Thyroid gland (tissue), 4 donors: Measurements from ENCODE around the gene E2F4. TPM values are rescaled to one million over a fixed set of nuclear protein-coding genes. Genes with fewer than 3 reads are reported as not detected.

Experiments used
- DNase-seq, 2 donors: peaks; one replicate each; pipeline ENCODE4 v3.0.0-alpha.2; 2019
- H3K27ac ChIP-seq, 3 donors: fragments of 200-600 bp; sonication (generic); 1 replicate in 2 of 3; 2 replicates in 1 of 3; pipeline ENCODE4 v1.5.1; 2016 to 2019; ENCODE audit warnings: mild to moderate bottlenecking in 1 of 3, moderate library complexity in 1 of 3
- H3K27me3 ChIP-seq: fragments of 200-600 bp; sonication (generic); one replicate; pipeline ENCODE4 v1.5.1; 2019
- H3K36me3 ChIP-seq, 2 donors: fragments of 200-600 bp; sonication (generic); one replicate each; pipeline ENCODE4 v1.5.1; 2016 to 2019
- H3K4me1 ChIP-seq, 2 donors: fragments of 200-600 bp; sonication (generic); one replicate each; pipeline ENCODE4 v1.5.1; 2017 to 2019
- H3K4me3 ChIP-seq, 3 donors: fragments of 200-600 bp; sonication (generic); replicated peaks in 1 of 3; 1 replicate in 2 of 3; 2 replicates in 1 of 3; pipeline ENCODE4 v1.5.1; 2016; ENCODE audit warnings: mild to moderate bottlenecking in 1 of 3
- H3K9me3 ChIP-seq: fragments of 200-600 bp; sonication (generic); one replicate; pipeline ENCODE4 v1.5.1; 2017
- POLR2A ChIP-seq, 2 donors: fragments of 450-650 bp; IDR thresholded peaks; one replicate each; pipeline ENCODE4 v1.6.1; 2017; ENCODE audit warnings: antibody characterized with exemption in 2 of 2, mild to moderate bottlenecking in 2 of 2, moderate library complexity in 1 of 2
- WGBS, 2 donors: methylation state at CpG; one replicate each; pipeline ENCODE4 v1.1.5; 2017; 5-methylcytosine and 5-hydroxymethylcytosine counted together
- intact Hi-C: fragments of 100-400 bp; cut with DNase I; formaldehyde crosslinking; loops from one replicate; pipeline ENCODE4 v1.15.1; 2023
- total RNA-seq, 4 donors: library from RNA; depleted of rRNA; stranded (reverse); fragments of >200 nt; gene quantifications; one replicate each; pipeline ENCODE4 v1.2.3, GENCODE V29; 2016
- TF ChIP-seq, protein P1 (sequence below), 6 experiments: fragments of 200-600 bp in 3 of 6; fragments of 450-650 bp in 3 of 6; sonication (generic) in 3 of 6; IDR thresholded peaks; one replicate each; pipeline ENCODE4 v1.5.1; 2016 to 2019; ENCODE audit warnings: antibody characterized with exemption in 6 of 6, mild to moderate bottlenecking in 2 of 6, inconsistent platforms in 1 of 6, moderate library complexity in 1 of 6

The E2F4 gene
- total RNA-seq, 4 donors from 2014 or later: 77.6 to 117 (median 89.1) TPM

DNA sequence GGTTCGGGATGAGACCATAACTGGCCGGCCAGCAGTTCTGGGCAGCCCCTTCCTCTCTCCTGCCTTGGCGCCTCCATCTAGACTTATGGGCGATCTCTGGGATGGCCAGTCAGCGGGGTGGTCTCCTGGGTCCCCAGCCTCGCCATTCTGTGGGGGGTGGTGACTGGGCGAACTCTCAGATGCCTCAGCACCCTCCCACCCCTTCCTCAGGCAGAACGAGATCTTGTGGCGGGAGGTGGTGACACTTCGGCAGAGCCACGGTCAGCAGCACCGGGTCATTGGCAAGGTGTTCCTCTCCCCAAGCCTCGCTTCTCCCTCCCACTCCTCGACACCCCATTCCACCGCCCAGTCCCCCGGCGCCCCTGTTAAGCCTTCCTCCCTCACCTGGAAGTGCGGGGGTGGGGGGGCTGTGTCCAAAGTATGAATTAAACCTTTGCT, 25.8 kb upstream of the E2F4 start:
- no peaks in the 10 kb centered on the region for H3K36me3 ChIP-seq
- intact Hi-C loops: no loop called here
- DNase-seq: no peak
- no peak overlapping the region for H3K27ac ChIP-seq
- H3K4me3 ChIP-seq: no peak overlapping the region
- TF ChIP-seq POLR2A (IDR thresholded peaks at IDR 0.05): no peak
- no peaks in the 10 kb centered on the region for H3K27me3 ChIP-seq
- peaks cover 49 to 57% of the 10 kb centered on the region in 2 donors for H3K4me1 ChIP-seq
- H3K9me3 ChIP-seq: no peaks in the 10 kb centered on the region
- 62 to 70% methylated on average over 11 to 15 of the region's 18 CpGs for WGBS, 2 donors

DNA sequence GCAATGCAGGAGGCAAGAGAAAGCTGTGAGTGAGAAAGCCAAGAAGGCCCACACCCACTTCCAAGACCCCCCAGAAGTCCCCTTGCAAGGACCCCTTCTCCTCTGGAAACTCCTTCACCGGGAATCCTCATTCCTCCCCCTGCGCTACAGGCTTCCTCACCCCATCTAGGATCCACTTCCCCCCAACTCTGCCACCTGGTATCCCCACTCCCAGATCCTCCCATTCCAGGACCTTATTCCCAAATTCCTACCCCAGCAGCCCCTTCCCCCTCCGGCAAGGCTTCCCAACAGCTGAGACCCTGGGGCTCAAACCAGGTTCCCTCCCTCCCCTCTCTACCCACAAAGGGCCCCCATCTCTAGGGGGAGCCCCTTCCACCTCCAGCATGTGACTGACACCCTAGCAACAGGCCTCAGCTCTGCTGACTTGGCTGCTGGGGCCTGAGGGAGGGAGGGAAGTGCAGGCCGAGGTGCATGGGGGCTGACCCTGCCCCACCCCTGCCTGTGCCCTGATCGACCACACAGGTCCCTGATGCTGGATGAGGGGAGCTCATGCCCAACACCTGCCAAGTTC, 25.3 kb upstream of the E2F4 start:
- TF ChIP-seq POLR2A (IDR thresholded peaks at IDR 0.05): no peak
- TF ChIP-seq, protein P1, sequence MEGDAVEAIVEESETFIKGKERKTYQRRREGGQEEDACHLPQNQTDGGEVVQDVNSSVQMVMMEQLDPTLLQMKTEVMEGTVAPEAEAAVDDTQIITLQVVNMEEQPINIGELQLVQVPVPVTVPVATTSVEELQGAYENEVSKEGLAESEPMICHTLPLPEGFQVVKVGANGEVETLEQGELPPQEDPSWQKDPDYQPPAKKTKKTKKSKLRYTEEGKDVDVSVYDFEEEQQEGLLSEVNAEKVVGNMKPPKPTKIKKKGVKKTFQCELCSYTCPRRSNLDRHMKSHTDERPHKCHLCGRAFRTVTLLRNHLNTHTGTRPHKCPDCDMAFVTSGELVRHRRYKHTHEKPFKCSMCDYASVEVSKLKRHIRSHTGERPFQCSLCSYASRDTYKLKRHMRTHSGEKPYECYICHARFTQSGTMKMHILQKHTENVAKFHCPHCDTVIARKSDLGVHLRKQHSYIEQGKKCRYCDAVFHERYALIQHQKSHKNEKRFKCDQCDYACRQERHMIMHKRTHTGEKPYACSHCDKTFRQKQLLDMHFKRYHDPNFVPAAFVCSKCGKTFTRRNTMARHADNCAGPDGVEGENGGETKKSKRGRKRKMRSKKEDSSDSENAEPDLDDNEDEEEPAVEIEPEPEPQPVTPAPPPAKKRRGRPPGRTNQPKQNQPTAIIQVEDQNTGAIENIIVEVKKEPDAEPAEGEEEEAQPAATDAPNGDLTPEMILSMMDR (IDR thresholded peaks at IDR 0.05): no peak
- no peak for DNase-seq
- H3K27me3 ChIP-seq: no peaks in the 10 kb centered on the region
- peaks cover 47 to 55% of the 10 kb centered on the region in 2 donors for H3K4me1 ChIP-seq
- H3K9me3 ChIP-seq: no peaks in the 10 kb centered on the region
- intact Hi-C loops: no loop called here
- WGBS, 2 donors: 92 to 94% methylated on average over 4 of the region's 5 CpGs
- H3K27ac ChIP-seq: no peak overlapping the region
- no peaks in the 10 kb centered on the region for H3K36me3 ChIP-seq
- H3K4me3 ChIP-seq: no peak overlapping the region

- Histone ChIP-seq H3K9me3 (no peaks in the 10 kb centered on the region), H3K27me3 (no peaks in the 10 kb centered on the region), H3K4me3 (no peak overlapping the region), H3K27ac (no peak overlapping the region), H3K4me1 (peaks cover 46 to 49% of the 10 kb centered on the region in 2 donors), H3K36me3 (no peaks in the 10 kb centered on the region)
- no peak for TF ChIP-seq POLR2A (IDR thresholded peaks at IDR 0.05)
- TF ChIP-seq, protein P1 (IDR thresholded peaks at IDR 0.05): no peak
- 91 to 96% methylated on average over 4 to 7 of the region's 7 CpGs for WGBS, 2 donors
- DNase-seq: no peak
- intact Hi-C loops: no loop called here
These were observed 24.4 kb upstream of the E2F4 start for GRCh38 chr16:67167588-67167987.

DNA sequence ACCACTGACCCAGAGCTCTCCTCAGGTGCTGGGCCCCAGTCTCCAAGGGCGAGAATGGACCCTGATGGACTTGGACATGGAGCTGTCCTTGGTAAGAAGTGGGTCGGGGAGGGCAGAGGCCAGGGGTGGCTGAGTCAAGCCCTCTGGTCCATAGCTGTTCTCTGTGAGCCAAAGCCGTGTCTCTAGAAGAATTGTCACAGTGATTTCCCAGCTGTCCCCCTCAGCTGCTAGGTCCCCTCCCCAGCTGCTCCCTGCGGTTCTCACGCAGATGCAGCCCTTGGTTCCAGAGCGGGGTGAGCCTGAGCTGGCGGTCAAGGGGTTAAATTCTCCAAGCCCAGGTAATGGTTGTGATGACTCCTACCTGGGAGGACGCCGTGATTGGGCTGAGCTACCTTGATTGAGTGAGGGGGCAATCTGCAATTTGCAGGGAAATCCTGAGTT, 22.9 kb upstream of the E2F4 start:
- intact Hi-C loops: no loop called here
- no peak for TF ChIP-seq POLR2A (IDR thresholded peaks at IDR 0.05)
- TF ChIP-seq, protein P1 (IDR thresholded peaks at IDR 0.05): no peak
- H3K4me1 ChIP-seq: peaks cover 38 to 45% of the 10 kb centered on the region in 2 donors

DNA sequence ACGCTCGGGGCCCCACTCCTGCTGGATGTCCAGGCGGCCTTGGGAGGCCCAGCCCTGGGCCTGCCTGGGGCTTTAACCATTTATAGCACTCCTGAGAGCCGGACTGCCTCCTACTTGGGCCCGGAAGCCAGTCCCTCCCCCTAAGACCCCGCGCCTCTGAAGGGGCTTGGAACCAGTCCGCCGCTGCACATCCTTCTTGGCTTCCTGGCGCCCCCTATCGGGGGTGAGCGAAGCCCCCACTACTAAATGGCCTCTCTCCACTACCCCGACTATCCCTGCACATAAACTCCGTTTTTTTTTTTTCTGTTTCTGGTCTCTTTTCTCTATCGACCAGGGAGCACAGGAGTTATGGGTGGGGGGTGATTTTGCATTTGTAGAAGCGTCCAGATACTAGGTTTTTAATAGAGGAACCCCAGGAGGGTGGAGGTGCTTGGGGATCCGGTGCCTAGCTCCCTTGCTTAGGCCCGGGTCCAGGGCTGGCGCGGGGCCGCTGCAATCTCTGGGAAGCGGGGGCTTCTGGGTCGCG, 22.2 kb upstream of the E2F4 start:
- DNase-seq: peak in 1 of 2 donors; percentile 31
- 10 to 28% methylated on average over 17 to 19 of the region's 24 CpGs for WGBS, 2 donors
- Histone ChIP-seq H3K4me1 (peaks cover 37 to 43% of the 10 kb centered on the region in 2 donors), H3K27me3 (no peaks in the 10 kb centered on the region), H3K4me3 (peak overlapping the region in 2 of 3 donors; percentile 32 to 48), H3K36me3 (no peaks in the 10 kb centered on the region), H3K9me3 (no peaks in the 10 kb centered on the region), H3K27ac (peak overlapping the region; percentile 76 to 97 (median 91))
- TF ChIP-seq POLR2A (IDR thresholded peaks at IDR 0.05): no peak
- TF ChIP-seq, protein P1 (IDR thresholded peaks at IDR 0.05): peak in 2 of 6 experiments; percentile 15 to 36
- intact Hi-C loops: no loop called here

More for the DNA sequence above, 22.9 kb upstream of the E2F4 start:
- H3K4me3 ChIP-seq: no peak overlapping the region
- no peak for DNase-seq
- no peak overlapping the region for H3K27ac ChIP-seq
- 67 to 75% methylated on average over 7 to 8 of the region's 9 CpGs for WGBS, 2 donors
- no peaks in the 10 kb centered on the region for H3K9me3 ChIP-seq
- H3K27me3 ChIP-seq: no peaks in the 10 kb centered on the region
- H3K36me3 ChIP-seq: no peaks in the 10 kb centered on the region
